Astrocyte (in vitro differentiated cells and primary cell): ENCODE results near the gene OR2AT4. TPM values are rescaled to one million over a fixed set of nuclear protein-coding genes. Genes with fewer than 3 reads are reported as not detected.
A peak's percentile ranks its signal among the peaks of the same experiment; 100 is the strongest.
"Not testable (repeated sequence)": the region's sequence is repeated elsewhere in the genome, so short reads cannot be mapped to it uniquely, and the experiment has no call there.

Source experiments
- DNase-seq: peaks from one replicate; pipeline ENCODE4 v3.0.0-alpha.2; 2010; ENCODE audit warnings: low read depth
- FAIRE-seq: peaks from 2 replicates; lab custom pipeline; 2011; peaks lifted over from hg19 to GRCh38; lab: Jason Lieb, UNC
- H2AFZ ChIP-seq: 2 replicates; pipeline ENCODE4 v1.6.0; 2012; ENCODE audit warnings: low read depth, low read length, inconsistent platforms
- H3K27ac ChIP-seq: 2 replicates; pipeline ENCODE4 v1.5.1; 2011; ENCODE audit warnings: low read depth, low read length, inconsistent platforms
- H3K27me3 ChIP-seq: 2 replicates; pipeline ENCODE4 v1.6.0; 2011; ENCODE audit warnings: low read length, inconsistent platforms; ENCODE audit not compliant: insufficient read depth
- H3K36me3 ChIP-seq: 2 replicates; pipeline ENCODE4 v1.5.1; 2011; ENCODE audit warnings: low read length, inconsistent platforms; ENCODE audit not compliant: insufficient read depth
- H3K4me1 ChIP-seq: 2 replicates; pipeline ENCODE4 v1.5.1; 2011; ENCODE audit warnings: low read length, inconsistent platforms; ENCODE audit not compliant: insufficient read depth
- H3K4me2 ChIP-seq: 2 replicates; pipeline ENCODE4 v1.6.0; 2012; ENCODE audit warnings: low read length, inconsistent platforms
- H3K4me3 ChIP-seq: 2 replicates; pipeline ENCODE4 v1.5.1; 2011; ENCODE audit warnings: low read depth, mild to moderate bottlenecking, low read length, inconsistent platforms; ENCODE audit not compliant: insufficient read depth
- H3K79me2 ChIP-seq: 2 replicates; pipeline ENCODE4 v1.6.0; 2012; ENCODE audit warnings: mild to moderate bottlenecking, low read length, inconsistent platforms; ENCODE audit not compliant: insufficient read depth
- H3K9ac ChIP-seq: 2 replicates; pipeline ENCODE4 v1.6.0; 2012; ENCODE audit warnings: mild to moderate bottlenecking, low read length, inconsistent platforms
- H3K9me3 ChIP-seq: 2 replicates; pipeline ENCODE4 v1.5.1; 2012; ENCODE audit warnings: low read depth, mild to moderate bottlenecking, low read length, inconsistent platforms; ENCODE audit not compliant: insufficient read depth
- H4K20me1 ChIP-seq: 2 replicates; pipeline ENCODE4 v1.6.0; 2012; ENCODE audit warnings: low read length, inconsistent platforms; ENCODE audit not compliant: insufficient read depth
- H3K27ac Mint-ChIP-seq: one replicate; pipeline ENCODE4 v1.8.0; 2021; ENCODE audit warnings: mild to moderate bottlenecking, mixed read lengths; ENCODE audit not compliant: unreplicated experiment
- H3K27me3 Mint-ChIP-seq: one replicate; pipeline ENCODE4 v1.8.0; 2021; ENCODE audit warnings: low read depth, mixed read lengths; ENCODE audit not compliant: unreplicated experiment
- H3K36me3 Mint-ChIP-seq: one replicate; pipeline ENCODE4 v1.8.0; 2021; ENCODE audit warnings: low read depth, mixed read lengths; ENCODE audit not compliant: unreplicated experiment
- H3K4me1 Mint-ChIP-seq: one replicate; pipeline ENCODE4 v1.8.0; 2021; ENCODE audit warnings: low read depth, mixed read lengths; ENCODE audit not compliant: unreplicated experiment
- H3K4me3 Mint-ChIP-seq: one replicate; pipeline ENCODE4 v1.8.0; 2021; ENCODE audit warnings: mild to moderate bottlenecking, moderate library complexity, mixed read lengths; ENCODE audit not compliant: unreplicated experiment
- H3K9me3 Mint-ChIP-seq: one replicate; pipeline ENCODE4 v1.8.0; 2021; ENCODE audit warnings: mild to moderate bottlenecking, mixed read lengths; ENCODE audit not compliant: unreplicated experiment
- EZH2 ChIP-seq: IDR thresholded peaks from 2 replicates; pipeline ENCODE4 v1.6.1; 2012; ENCODE audit warnings: mild to moderate bottlenecking, low read length, inconsistent platforms; ENCODE audit not compliant: insufficient read depth
- total RNA-seq: library from RNA; stranded (reverse); gene quantifications from 2 replicates; pipeline ENCODE4 v1.2.1, GENCODE V29; 2021
- TF ChIP-seq, protein P1 (sequence below): IDR thresholded peaks from 2 replicates; pipeline ENCODE4 v1.5.1; 2011; ENCODE audit warnings: low read depth, mild to moderate bottlenecking, inconsistent platforms, low read length, moderate library complexity; ENCODE audit not compliant: insufficient read depth

Gene OR2AT4
- total RNA-seq, 1 donor from 2014 or later = not detected

DNA sequence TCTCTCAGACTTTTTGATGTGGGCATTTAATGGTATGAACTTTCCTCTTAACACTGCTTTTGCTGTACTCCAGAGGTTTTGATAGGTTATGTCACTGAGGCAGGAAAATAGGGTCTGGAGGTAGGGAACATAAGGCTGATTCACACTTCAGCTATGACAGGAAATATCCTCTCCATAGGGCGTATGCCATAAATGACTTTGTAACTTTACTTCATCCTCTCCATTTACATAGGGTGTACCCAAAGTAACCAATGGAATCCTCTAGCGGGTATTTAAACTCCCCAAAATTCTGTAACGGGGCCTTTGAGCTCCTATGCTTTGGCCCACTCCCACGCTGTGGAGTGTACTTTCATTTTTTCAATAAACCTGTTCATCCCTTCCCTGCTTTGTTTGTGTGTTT is 49.5 kb downstream of the OR2AT4 start:
- Histone ChIP-seq H3K4me3 (no peak overlapping the region), H3K27me3 (no peaks in the 10 kb centered on the region), H3K36me3 (no peaks in the 10 kb centered on the region), H3K4me1 (no peaks in the 10 kb centered on the region), H4K20me1 (no peaks in the 10 kb centered on the region), H3K9ac (no peak overlapping the region), H3K4me2 (no peak overlapping the region), H3K27ac (no peak overlapping the region), H3K79me2 (no peaks in the 10 kb centered on the region), H2AFZ (no peak overlapping the region), H3K9me3 (no peaks in the 10 kb centered on the region)
- Mint-ChIP-seq H3K36me3 (peaks cover 5% of the 10 kb centered on the region), H3K9me3 (peaks cover 4% of the 10 kb centered on the region), H3K4me3 (no peak overlapping the region), H3K27me3 (no peaks in the 10 kb centered on the region), H3K4me1 (peaks cover 26% of the 10 kb centered on the region), H3K27ac (peak overlapping the region; percentile 44)
- no peak for DNase-seq
- FAIRE-seq = no peak
- TF ChIP-seq, protein P1, sequence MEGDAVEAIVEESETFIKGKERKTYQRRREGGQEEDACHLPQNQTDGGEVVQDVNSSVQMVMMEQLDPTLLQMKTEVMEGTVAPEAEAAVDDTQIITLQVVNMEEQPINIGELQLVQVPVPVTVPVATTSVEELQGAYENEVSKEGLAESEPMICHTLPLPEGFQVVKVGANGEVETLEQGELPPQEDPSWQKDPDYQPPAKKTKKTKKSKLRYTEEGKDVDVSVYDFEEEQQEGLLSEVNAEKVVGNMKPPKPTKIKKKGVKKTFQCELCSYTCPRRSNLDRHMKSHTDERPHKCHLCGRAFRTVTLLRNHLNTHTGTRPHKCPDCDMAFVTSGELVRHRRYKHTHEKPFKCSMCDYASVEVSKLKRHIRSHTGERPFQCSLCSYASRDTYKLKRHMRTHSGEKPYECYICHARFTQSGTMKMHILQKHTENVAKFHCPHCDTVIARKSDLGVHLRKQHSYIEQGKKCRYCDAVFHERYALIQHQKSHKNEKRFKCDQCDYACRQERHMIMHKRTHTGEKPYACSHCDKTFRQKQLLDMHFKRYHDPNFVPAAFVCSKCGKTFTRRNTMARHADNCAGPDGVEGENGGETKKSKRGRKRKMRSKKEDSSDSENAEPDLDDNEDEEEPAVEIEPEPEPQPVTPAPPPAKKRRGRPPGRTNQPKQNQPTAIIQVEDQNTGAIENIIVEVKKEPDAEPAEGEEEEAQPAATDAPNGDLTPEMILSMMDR = no peak
- TF ChIP-seq EZH2 = no peak

DNA sequence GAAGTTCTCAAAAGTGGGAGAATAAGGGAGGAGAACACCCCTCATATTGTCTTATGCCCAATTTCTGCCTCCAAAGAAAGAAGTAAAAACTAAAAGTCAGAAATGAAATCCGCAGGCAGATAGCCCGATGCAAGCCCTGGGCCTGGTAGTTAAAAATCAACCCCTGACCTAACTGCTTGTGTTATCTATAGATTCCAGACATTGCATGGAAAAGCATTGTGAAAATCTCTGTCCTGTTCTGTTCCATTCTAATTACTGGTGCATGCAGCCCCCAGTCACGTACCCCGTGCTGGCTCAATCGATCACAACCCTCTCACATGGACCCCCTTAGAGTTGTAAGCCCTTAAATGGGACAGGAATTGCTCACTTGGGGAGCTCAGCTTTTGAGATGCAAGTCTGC is 50.0 kb downstream of the OR2AT4 start:
- H3K4me3 Mint-ChIP-seq = peak overlapping the region; percentile 45
- peaks cover 26% of the 10 kb centered on the region for H3K4me1 Mint-ChIP-seq
- H3K36me3 ChIP-seq, H4K20me1 ChIP-seq, H3K9ac ChIP-seq, H3K9me3 ChIP-seq, H3K4me3 ChIP-seq, H3K27me3 Mint-ChIP-seq, H3K27me3 ChIP-seq, H3K36me3 Mint-ChIP-seq, FAIRE-seq, DNase-seq, H3K27ac ChIP-seq, H3K27ac Mint-ChIP-seq, H3K4me2 ChIP-seq, H3K9me3 Mint-ChIP-seq, H3K79me2 ChIP-seq, H3K4me1 ChIP-seq, H2AFZ ChIP-seq: not testable (repeated sequence)

DNA sequence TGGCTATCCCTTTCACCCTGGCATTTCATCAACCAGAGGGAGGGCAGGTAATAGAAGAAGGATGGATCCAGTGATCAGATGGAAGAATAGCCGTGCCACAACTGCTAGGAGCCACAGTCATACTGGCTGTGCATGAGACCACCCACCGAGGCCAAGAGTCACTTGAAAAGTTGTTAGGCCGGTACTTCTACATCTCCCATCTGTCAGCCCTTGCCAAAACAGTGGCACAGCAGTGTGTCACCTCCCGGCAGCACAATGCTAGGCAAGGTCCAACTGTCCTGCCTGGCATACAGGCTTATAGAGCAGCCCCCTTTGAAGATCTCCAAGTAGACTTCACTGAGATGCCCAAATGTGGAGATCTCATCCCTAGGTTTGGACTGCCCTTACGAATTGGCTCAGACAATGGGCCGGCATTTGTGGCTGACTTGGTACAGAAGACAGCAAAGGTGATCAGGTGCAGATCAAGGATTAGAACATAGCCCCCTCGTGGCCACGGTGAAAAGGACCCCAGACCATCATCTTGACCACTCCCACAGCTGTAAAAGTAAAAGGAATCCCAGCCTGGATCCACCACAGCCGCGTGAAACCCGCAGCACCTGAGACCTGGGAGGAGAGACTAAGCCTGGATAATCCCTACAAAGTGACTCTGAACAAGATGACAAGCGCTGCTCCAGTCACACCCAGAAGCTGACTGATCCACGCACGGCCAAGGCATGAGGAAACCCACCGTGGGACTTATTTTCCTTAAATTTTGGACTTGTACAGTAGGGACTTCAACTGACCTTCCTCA is 52.1 kb downstream of the OR2AT4 start:
- not testable (repeated sequence) for H3K4me3 ChIP-seq, H3K9me3 ChIP-seq, H3K27me3 ChIP-seq, H3K36me3 ChIP-seq, H3K9me3 Mint-ChIP-seq, H3K4me1 ChIP-seq, H3K27ac ChIP-seq, H3K27ac Mint-ChIP-seq, H2AFZ ChIP-seq, H3K36me3 Mint-ChIP-seq, DNase-seq, H3K27me3 Mint-ChIP-seq, FAIRE-seq, H4K20me1 ChIP-seq, H3K4me2 ChIP-seq, H3K9ac ChIP-seq, H3K79me2 ChIP-seq
- peak overlapping the region; percentile 21 for H3K4me3 Mint-ChIP-seq
- H3K4me1 Mint-ChIP-seq = peaks cover 34% of the 10 kb centered on the region

DNA sequence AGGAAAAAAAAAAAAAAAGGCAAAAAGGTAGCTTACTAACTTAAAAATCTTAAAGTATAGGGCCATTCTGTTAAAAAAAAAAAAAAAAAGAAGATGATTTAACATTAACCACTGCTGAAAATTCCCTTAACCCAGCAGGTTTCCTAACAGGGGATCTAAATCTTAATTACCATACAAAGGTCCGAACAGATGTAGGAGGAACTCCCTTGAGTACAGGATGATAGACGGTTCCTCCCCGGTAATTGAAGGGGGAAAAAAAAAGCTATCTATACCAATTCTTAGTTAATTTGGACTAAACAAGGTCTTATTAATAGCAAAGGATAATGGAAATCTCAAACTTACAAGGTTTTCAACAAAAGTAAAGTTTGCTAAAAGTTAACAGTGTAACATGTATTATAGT is 54.9 kb downstream of the OR2AT4 start:
- H3K4me2 ChIP-seq, H4K20me1 ChIP-seq, H3K4me3 ChIP-seq, H2AFZ ChIP-seq, H3K27me3 Mint-ChIP-seq, H3K27ac ChIP-seq, H3K27me3 ChIP-seq, H3K79me2 ChIP-seq, FAIRE-seq, H3K36me3 Mint-ChIP-seq, H3K4me1 ChIP-seq, H3K9ac ChIP-seq, H3K9me3 ChIP-seq, H3K27ac Mint-ChIP-seq, H3K9me3 Mint-ChIP-seq, H3K36me3 ChIP-seq, DNase-seq: not testable (repeated sequence)
- peaks cover 25% of the 10 kb centered on the region for H3K4me1 Mint-ChIP-seq
- peak overlapping the region; percentile 79 for H3K4me3 Mint-ChIP-seq
